OCI-LY1 (cell line): Measurements from ENCODE around the gene EGFL7.

ENCODE experiments used
- H2AFZ ChIP-seq: fragments of 200-600 bp; sonication (generic), shearing (Covaris generic); 2 replicates; pipeline ENCODE4 v1.6.0; 2014; ENCODE audit warnings: antibody characterized with exemption, mild to moderate bottlenecking, low read length
- H3F3A ChIP-seq: fragments of 200-600 bp; sonication (generic), shearing (Covaris generic); 2 replicates; pipeline ENCODE4 v1.6.0; 2014; ENCODE audit warnings: mild to moderate bottlenecking, antibody characterized with exemption, low read length, moderate library complexity; ENCODE audit not compliant: insufficient read depth
- H3K27ac ChIP-seq: fragments of 200-600 bp; sonication (generic); 2 replicates; pipeline ENCODE4 v1.5.1; 2014; ENCODE audit warnings: low read length, mixed run types, mild to moderate bottlenecking, low read depth; ENCODE audit not compliant: poor library complexity, severe bottlenecking
- H3K27me3 ChIP-seq: fragments of 200-600 bp; sonication (generic); 2 replicates; pipeline ENCODE4 v1.6.0; 2014; ENCODE audit warnings: antibody characterized with exemption, mild to moderate bottlenecking, low read length, moderate library complexity; ENCODE audit not compliant: insufficient read depth
- H3K36me3 ChIP-seq: fragments of 200-600 bp; sonication (generic); 2 replicates; pipeline ENCODE4 v1.6.1; 2014; ENCODE audit warnings: mild to moderate bottlenecking, antibody characterized with exemption, low read length, moderate library complexity, mixed read lengths; ENCODE audit not compliant: insufficient read depth
- H3K4me1 ChIP-seq: fragments of 200-600 bp; sonication (generic); 2 replicates; pipeline ENCODE4 v1.5.1; 2014; ENCODE audit warnings: mild to moderate bottlenecking, low read length, moderate library complexity; ENCODE audit not compliant: insufficient read depth, severe bottlenecking
- H3K4me2 ChIP-seq: fragments of 200-600 bp; sonication (generic), shearing (Covaris generic); 2 replicates; pipeline ENCODE4 v1.6.1; 2014; ENCODE audit warnings: low read length
- H3K4me3 ChIP-seq: fragments of 200-600 bp; sonication (generic); 2 replicates; pipeline ENCODE4 v1.5.1; 2014; ENCODE audit warnings: low read length, low read depth, mild to moderate bottlenecking, mixed read lengths; ENCODE audit not compliant: poor library complexity, severe bottlenecking
- H3K79me2 ChIP-seq: fragments of 200-600 bp; shearing (Covaris generic); 2 replicates; pipeline ENCODE4 v1.6.1; 2016; ENCODE audit warnings: mixed run types, low read length, mixed read lengths; ENCODE audit not compliant: insufficient read depth
- H3K9ac ChIP-seq: fragments of 200-600 bp; sonication (generic), shearing (Covaris generic); 2 replicates; pipeline ENCODE4 v1.6.1; 2014; ENCODE audit warnings: mild to moderate bottlenecking, low read length, mixed read lengths
- H3K9me2 ChIP-seq: fragments of 200-600 bp; sonication (generic), shearing (Covaris generic); 2 replicates; pipeline ENCODE4 v1.6.1; 2014; ENCODE audit warnings: low read depth, mild to moderate bottlenecking, low read length, mixed read lengths
- H3K9me3 ChIP-seq: fragments of 200-600 bp; shearing (Covaris generic); 2 replicates; pipeline ENCODE4 v1.6.1; 2014; ENCODE audit warnings: low read length, mixed read lengths
- H4K20me1 ChIP-seq: fragments of 200-600 bp; sonication (generic), shearing (Covaris generic); 2 replicates; pipeline ENCODE4 v1.6.0; 2016; ENCODE audit warnings: mild to moderate bottlenecking, low read length; ENCODE audit not compliant: insufficient read depth
- CTCF ChIP-seq: fragments of 200-600 bp; sonication (generic), shearing (Covaris generic); IDR thresholded peaks from 2 replicates; pipeline ENCODE4 v1.5.1; 2017; ENCODE audit warnings: mild to moderate bottlenecking, antibody characterized with exemption, low read length, moderate library complexity, mixed read lengths
- EZH2 ChIP-seq: fragments of 200-600 bp; sonication (generic), shearing (Covaris generic); IDR thresholded peaks from 2 replicates; pipeline ENCODE4 v1.8.0; 2017; ENCODE audit warnings: borderline replicate concordance, mixed run types, mild to moderate bottlenecking, antibody characterized with exemption, low read length, moderate library complexity, mixed read lengths

EGFL7 gene

GRCh38 chr9:136628268-136628667, 34.4 kb upstream of the EGFL7 start:
- no peaks in the 10 kb centered on the region for H3F3A ChIP-seq
- H4K20me1 ChIP-seq, result no peaks in the 10 kb centered on the region
- H2AFZ ChIP-seq, result no peak overlapping the region
- no peaks in the 10 kb centered on the region for H3K79me2 ChIP-seq
- no peak overlapping the region for H3K27ac ChIP-seq
- peaks cover 3% of the 10 kb centered on the region; the same call in 1 of the 2 replicates for H3K27me3 ChIP-seq
- no peaks in the 10 kb centered on the region for H3K9me3 ChIP-seq
- no peaks in the 10 kb centered on the region for H3K36me3 ChIP-seq
- no peak overlapping the region for H3K4me3 ChIP-seq
- H3K4me2 ChIP-seq, result no peak overlapping the region
- no peaks in the 10 kb centered on the region for H3K4me1 ChIP-seq
- H3K9me2 ChIP-seq, result no peaks in the 10 kb centered on the region
- TF ChIP-seq CTCF, result no peak
- TF ChIP-seq EZH2, result no peak
- no peak overlapping the region for H3K9ac ChIP-seq

- TF ChIP-seq EZH2 (no peak), CTCF (no peak)
- Histone ChIP-seq H2AFZ (no peak overlapping the region), H3K27me3 (peaks cover 6% of the 10 kb centered on the region; the same call in 1 of the 2 replicates), H3K27ac (no peak overlapping the region), H3K4me1 (no peaks in the 10 kb centered on the region), H3K36me3 (no peaks in the 10 kb centered on the region), H3F3A (no peaks in the 10 kb centered on the region), H3K9me2 (no peaks in the 10 kb centered on the region), H4K20me1 (no peaks in the 10 kb centered on the region), H3K9ac (no peak overlapping the region), H3K4me2 (no peak overlapping the region), H3K79me2 (no peaks in the 10 kb centered on the region), H3K9me3 (no peaks in the 10 kb centered on the region), H3K4me3 (no peak overlapping the region)
Observed at GRCh38 chr9:136629001-136629878, 33.5 kb upstream of the EGFL7 start.

GRCh38 chr9:136629879-136630661, 32.6 kb upstream of the EGFL7 start:
- Histone ChIP-seq H3K27ac (no peak overlapping the region), H2AFZ (no peak overlapping the region), H3K4me1 (no peaks in the 10 kb centered on the region), H3K27me3 (peaks cover 6% of the 10 kb centered on the region; the same call in 1 of the 2 replicates), H3K79me2 (no peaks in the 10 kb centered on the region), H4K20me1 (no peaks in the 10 kb centered on the region), H3K4me2 (no peak overlapping the region), H3K9ac (no peak overlapping the region), H3K36me3 (no peaks in the 10 kb centered on the region), H3K4me3 (no peak overlapping the region), H3K9me2 (no peaks in the 10 kb centered on the region), H3K9me3 (no peaks in the 10 kb centered on the region), H3F3A (no peaks in the 10 kb centered on the region)
- TF ChIP-seq EZH2 (no peak), CTCF (peak; percentile 52)
